Peyer's patch (tissue), 4 donors: ENCODE results near the gene CMAS. TPM values are rescaled to one million over a fixed set of nuclear protein-coding genes. Genes with fewer than 3 reads are reported as not detected.

Source experiments
- DNase-seq, 3 donors: peaks; one replicate each; pipeline ENCODE4 v3.0.0-alpha.2; 2017 to 2019
- H3K27ac ChIP-seq, 4 donors: fragments of 200-600 bp; sonication (generic); one replicate each; pipeline ENCODE4 v1.5.1; 2016 to 2019
- H3K27me3 ChIP-seq, 2 donors: fragments of 200-600 bp; sonication (generic); one replicate each; pipeline ENCODE4 v1.5.1; 2019
- H3K36me3 ChIP-seq, 3 donors: fragments of 200-600 bp; sonication (generic); one replicate each; pipeline ENCODE4 v1.5.1; 2016 to 2019
- H3K4me1 ChIP-seq, 4 donors: fragments of 200-600 bp; sonication (generic); one replicate each; pipeline ENCODE4 v1.5.1; 2016 to 2019
- H3K4me3 ChIP-seq, 4 donors: fragments of 200-600 bp; sonication (generic); 1 replicate in 3 of 4; 2 replicates in 1 of 4; pipeline ENCODE4 v1.5.1; 2016 to 2019; ENCODE audit warnings: mild to moderate bottlenecking in 1 of 4
- H3K9me3 ChIP-seq, 4 donors: fragments of 200-600 bp; sonication (generic); one replicate each; pipeline ENCODE4 v1.5.1; 2016 to 2019; ENCODE audit warnings: mild to moderate bottlenecking in 1 of 4
- CTCF ChIP-seq, 6 experiments: fragments of 450-650 bp in 4 of 6; fragments of 200-600 bp in 2 of 6; sonication (generic) in 1 of 6; IDR thresholded peaks; one replicate each; pipeline ENCODE4 v1.5.1; 2017 to 2019; ENCODE audit warnings: antibody characterized with exemption in 6 of 6, mild to moderate bottlenecking in 3 of 6, moderate library complexity in 1 of 6
- POLR2A ChIP-seq, 2 donors: fragments of 450-650 bp; IDR thresholded peaks; one replicate each; pipeline ENCODE4 v1.5.1; 2017; ENCODE audit warnings: antibody characterized with exemption in 2 of 2, mild to moderate bottlenecking in 2 of 2, moderate library complexity in 2 of 2
- total RNA-seq, 4 donors: library from RNA; depleted of rRNA; stranded (reverse); fragments of >200 nt; gene quantifications; one replicate each; pipeline ENCODE4 v1.1.0, GENCODE V29; 2016

The CMAS gene
- total RNA-seq, 4 donors from 2014 or later, result 41.3 to 112 (median 94.3) TPM

- H3K27me3 ChIP-seq, result no peaks in the 10 kb centered on the region
- H3K27ac ChIP-seq, result no peak overlapping the region
- no peaks in the 10 kb centered on the region for H3K9me3 ChIP-seq
- no peaks in the 10 kb centered on the region for H3K36me3 ChIP-seq
- DNase-seq, result no peak
- no peak overlapping the region for H3K4me3 ChIP-seq
- peaks cover 0 to 5% (median 0%) of the 10 kb centered on the region in 4 donors for H3K4me1 ChIP-seq
- TF ChIP-seq CTCF (IDR thresholded peaks at IDR 0.05) (no peak), POLR2A (IDR thresholded peaks at IDR 0.05) (no peak)
Observed at GRCh38 chr12:22029991-22030390, 16.0 kb upstream of the CMAS start.

DNA sequence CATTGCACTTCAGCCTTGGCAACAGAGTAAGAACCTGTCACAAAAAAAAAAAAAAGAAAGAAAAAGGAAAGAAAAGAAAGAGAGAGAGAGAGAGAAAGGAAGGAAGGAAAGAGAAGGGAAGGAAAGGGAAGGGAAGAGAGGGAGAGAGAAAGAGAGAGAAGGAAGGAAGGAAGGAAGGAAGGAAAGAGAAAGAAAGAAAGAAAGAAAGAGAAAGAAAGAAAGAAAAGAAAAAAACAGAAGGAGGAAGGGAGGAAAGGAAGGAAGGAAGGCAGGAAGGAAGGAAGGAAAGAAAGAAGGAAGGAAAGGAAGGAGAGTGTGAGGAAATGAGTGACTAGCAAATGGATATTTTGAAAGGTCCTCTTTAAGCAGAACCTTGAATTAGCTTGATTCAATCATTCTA, 13.3 kb upstream of the CMAS start:
- no peaks in the 10 kb centered on the region for H3K27me3 ChIP-seq
- DNase-seq, result no peak
- no peak overlapping the region for H3K27ac ChIP-seq
- TF ChIP-seq CTCF (IDR thresholded peaks at IDR 0.05), result no peak
- no peak for TF ChIP-seq POLR2A (IDR thresholded peaks at IDR 0.05)
- H3K4me1 ChIP-seq, result peaks cover 0 to 15% (median 0%) of the 10 kb centered on the region in 4 donors
- no peaks in the 10 kb centered on the region for H3K36me3 ChIP-seq
- no peak overlapping the region for H3K4me3 ChIP-seq
- no peaks in the 10 kb centered on the region for H3K9me3 ChIP-seq

- Histone ChIP-seq H3K9me3 (no peaks in the 10 kb centered on the region), H3K27ac (no peak overlapping the region), H3K4me1 (peaks cover 0 to 15% (median 0%) of the 10 kb centered on the region in 4 donors), H3K36me3 (no peaks in the 10 kb centered on the region), H3K4me3 (no peak overlapping the region), H3K27me3 (no peaks in the 10 kb centered on the region)
- DNase-seq, result no peak
- TF ChIP-seq CTCF (IDR thresholded peaks at IDR 0.05) (no peak), POLR2A (IDR thresholded peaks at IDR 0.05) (no peak)
Observed at GRCh38 chr12:22034709-22035506, 11.1 kb upstream of the CMAS start.

DNA sequence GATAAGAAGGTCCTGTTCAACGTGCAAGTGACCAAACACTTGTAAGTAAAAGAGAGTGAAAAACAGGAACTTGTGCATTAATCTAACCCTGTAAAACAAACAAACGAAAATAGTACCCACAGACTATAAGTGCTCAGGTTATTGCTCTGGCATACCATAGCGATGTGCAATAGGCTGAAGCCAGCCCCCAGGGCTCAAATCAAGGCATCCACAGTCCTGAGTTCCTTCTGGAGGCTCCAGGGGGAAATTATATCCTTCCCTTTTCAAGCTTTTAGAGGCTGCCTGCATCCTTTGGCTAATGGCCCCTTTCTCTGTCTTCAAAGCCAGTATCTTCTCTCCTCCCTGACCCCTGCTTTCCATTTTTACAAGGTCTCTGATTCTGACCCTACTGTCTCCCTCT, 8.1 kb upstream of the CMAS start:
- DNase-seq, result no peak
- H3K36me3 ChIP-seq, result no peaks in the 10 kb centered on the region
- no peaks in the 10 kb centered on the region for H3K27me3 ChIP-seq
- TF ChIP-seq CTCF (IDR thresholded peaks at IDR 0.05), result no peak
- TF ChIP-seq POLR2A (IDR thresholded peaks at IDR 0.05), result no peak
- no peak overlapping the region for H3K4me3 ChIP-seq
- H3K4me1 ChIP-seq, result peaks cover 0 to 15% (median 0%) of the 10 kb centered on the region in 4 donors
- no peaks in the 10 kb centered on the region for H3K9me3 ChIP-seq
- H3K27ac ChIP-seq, result no peak overlapping the region

GRCh38 chr12:22038734-22039133, 7.3 kb upstream of the CMAS start:
- Histone ChIP-seq H3K4me3 (no peak overlapping the region), H3K27ac (no peak overlapping the region), H3K36me3 (no peaks in the 10 kb centered on the region), H3K9me3 (no peaks in the 10 kb centered on the region), H3K4me1 (peaks cover 0 to 15% (median 0%) of the 10 kb centered on the region in 4 donors), H3K27me3 (no peaks in the 10 kb centered on the region)
- TF ChIP-seq POLR2A (IDR thresholded peaks at IDR 0.05), result no peak
- TF ChIP-seq CTCF (IDR thresholded peaks at IDR 0.05), result no peak
- DNase-seq, result no peak
